NCI-H748 treated with DMSO at 0.1 percent for 48 hours (cell line): ENCODE results near the gene MCAM.

Source experiments
- DNase-seq: peaks from one replicate; lab custom pipeline; 2025; lab: John Stamatoyannopoulos, UW

MCAM gene

DNA sequence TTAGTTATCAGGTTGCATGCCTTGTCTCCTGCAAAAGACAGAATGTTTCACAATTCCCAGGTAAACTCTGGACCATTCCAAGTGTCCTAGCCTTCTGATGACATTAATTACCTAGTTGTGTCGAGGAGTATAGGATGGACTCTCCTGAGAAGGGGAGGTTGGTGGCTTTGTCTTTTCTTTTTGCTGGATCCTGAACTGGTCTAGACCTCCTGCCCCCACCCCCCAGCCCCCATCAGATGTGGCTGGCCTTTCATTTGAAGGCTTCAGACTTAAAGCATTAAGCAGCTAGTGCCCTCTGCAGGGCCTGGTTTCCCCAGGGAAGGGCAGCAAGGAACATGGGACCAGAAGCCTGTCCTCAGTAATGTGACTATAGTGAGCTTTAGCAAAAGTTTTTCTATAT, 9.7 kb downstream of the MCAM start:
- DNase-seq, result no peak

DNA sequence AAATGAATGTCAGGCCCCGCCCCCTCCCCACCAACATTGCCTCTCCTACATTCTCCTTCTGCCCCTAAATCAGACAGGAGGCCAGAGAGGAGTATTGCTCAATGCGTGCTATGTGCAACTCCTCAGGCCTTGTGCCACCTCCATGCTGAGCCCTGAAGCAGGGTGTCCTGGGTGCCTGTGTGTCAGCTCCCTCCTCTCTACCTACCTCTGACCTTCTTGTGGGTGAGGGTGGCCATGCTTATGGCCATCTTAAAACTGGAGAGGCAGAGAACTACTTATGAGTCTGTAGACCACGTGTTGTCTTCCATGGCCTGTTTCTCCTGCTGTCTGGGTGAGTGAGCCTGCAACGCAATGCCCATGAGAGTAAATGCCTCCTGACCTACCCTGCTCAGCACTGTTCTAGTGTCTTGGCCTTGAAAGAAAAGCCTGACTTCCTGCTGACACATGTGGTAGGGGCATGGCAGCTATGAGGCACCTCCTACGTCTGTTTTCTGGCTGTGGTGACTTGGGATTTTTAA, 10.5 kb downstream of the MCAM start:
- DNase-seq, result no peak

DNA sequence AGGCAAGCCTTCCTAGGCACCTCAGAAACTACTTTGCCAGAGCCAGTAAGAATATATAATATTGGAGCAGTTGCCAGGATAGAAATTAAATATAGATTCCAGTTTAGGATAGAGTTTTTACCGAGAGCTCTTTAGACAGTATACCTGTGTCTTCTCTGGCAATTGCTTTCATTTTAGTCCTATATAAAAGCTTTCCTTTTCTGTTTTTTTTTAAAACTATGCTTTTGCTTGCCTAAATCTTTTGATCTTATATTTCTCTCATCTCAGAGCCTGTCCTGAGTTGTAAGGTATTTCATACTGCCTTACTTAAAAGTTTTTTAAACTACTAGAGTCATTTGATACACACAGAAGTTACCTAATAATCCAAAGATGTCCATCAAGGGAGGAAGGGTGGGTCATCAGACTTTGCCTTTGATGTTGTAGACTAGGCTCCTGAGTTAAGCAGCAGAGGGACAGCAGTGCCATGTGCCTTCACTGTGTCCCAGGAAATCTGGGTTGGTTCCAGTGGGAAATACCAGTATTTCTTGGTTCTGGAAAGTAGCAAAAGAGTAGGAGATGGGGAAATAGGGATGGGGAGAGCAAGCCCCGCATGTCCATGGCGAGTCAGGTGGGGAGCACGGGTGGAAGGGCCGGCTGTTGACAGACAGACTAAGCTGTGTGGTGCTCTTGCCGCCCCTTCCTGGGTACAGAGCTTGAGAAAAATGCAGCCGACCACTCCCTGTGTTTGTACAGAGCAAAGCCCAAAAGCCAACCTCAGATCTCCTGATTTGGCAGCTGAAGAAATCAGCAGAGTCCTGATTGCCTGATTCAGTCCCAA, 11.2 kb downstream of the MCAM start:
- no peak for DNase-seq

- no peak for DNase-seq
Measured at GRCh38 chr11:119303227-119303718, 13.7 kb downstream of the MCAM start.

DNA sequence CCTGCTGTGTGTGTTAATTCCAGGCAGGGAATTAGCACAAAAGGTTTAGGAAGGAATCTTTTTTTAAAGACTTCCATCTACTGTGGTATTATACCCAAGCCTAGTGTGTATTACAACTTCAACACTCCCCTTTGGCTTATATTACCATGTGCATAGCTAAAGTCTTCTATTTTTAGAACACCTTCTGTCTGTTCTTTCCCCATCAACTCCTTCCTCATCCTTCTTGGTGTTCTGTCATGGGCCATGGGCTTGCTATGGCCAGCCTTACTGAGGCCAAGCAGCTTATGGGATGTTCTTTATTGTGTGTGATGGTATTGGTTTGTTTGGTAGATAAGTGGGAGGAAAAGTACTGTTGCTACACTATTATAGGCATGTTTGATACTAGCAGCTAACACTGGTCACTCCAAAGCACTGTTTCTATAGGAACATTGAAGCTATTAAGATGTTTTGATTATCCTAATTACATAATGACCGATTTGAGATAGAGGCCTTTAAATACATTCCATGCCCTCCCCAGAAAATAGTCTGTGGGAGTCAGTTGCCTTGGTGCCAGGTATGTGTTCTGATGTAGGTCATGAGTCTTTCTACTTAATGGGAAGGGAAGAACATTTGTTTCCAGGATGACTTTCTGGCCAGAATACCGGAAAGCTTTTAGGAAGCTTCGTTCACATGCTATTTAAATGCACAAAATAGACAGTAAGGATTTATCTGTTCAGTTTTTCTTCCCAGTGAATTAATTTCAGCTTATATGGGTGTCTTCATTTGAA, 16.5 kb downstream of the MCAM start:
- no peak for DNase-seq

DNA sequence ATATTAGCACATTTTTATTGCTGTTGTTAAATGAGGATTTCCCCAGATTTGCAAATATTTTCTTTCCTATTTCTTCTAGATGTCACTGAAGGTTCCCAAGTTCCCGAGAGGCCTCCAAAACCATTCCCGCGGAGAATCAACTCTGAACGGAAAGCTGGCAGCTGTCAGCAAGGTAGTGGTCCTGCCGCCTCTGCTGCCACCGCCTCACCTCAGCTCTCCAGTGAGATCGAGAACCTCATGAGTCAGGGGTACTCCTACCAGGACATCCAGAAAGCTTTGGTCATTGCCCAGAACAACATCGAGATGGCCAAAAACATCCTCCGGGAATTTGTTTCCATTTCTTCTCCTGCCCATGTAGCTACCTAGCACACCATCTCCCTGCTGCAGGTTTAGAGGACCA, 17.5 kb downstream of the MCAM start:
- DNase-seq, result no peak

DNA sequence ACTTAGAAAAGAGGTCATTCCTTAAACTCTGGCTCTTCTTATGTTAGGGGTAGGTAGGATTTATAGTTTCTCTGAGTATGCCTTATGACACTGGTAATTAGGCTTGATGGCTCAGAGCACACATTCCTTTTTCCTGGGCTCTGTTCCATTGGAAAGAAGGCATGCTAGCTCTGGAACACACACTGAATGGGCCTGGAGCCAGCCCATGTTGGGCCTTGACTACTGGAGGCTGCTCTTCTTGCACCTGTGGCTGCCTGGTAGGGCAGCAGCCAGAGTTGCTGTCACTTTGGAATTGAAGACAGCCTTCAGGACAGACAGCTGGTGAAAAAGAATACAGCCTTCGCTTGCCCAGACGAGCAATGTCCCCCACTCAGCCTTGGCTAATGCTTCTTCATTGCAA, 18.2 kb downstream of the MCAM start:
- DNase-seq, result no peak

- DNase-seq, result no peak
Measured at GRCh38 chr11:119297938-119298337, 19.0 kb downstream of the MCAM start.

GRCh38 chr11:119295178-119295577, 21.8 kb downstream of the MCAM start:
- DNase-seq, result no peak

DNA sequence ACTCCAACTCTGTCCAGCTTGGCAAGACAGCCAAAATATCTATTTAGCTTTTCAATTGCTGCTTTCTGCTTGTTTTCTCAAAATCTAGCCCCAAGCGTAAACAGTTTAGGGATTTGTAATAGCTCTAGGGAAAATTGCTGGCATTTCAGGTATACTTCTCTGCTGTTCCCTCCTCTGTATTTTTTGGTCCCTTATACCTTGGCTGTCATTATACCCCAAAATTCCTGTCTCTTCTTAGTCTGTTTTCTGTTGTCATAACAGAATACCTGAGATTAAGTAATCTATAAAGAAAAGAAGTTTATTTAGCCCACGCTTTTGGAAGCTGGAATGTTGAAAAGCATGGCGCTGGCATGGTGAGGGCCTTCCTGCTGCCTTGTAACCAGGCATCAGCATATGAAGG, 23.5 kb downstream of the MCAM start:
- no peak for DNase-seq

DNA sequence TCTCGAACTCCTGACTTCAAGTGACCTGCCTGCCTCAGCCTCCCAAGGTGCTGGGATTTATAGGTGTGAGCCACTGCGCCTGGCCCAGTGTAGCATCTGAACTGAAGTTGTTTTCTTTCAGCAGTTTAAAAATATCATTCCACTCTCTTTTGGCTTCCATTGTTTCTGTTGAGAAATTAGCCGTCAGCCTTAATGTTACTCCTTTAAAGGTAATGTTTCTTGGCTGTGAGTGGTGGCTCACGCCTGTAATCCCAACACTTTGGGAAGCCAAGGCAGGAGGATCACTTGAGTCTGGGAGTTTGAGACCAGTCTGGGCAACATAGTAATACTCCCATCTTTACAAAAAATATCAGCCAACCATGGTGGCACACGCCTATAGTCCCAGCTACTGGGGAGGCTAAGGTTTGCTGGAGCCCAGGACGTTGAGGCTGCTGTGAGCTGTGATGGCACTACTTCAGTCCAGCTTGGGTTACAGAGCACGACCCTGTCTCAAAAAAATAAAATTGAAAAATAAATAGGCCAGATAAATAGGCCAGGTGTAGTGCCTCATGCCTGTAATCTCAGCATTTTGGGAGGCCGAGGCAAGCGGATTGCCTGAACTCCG, 25.9 kb downstream of the MCAM start:
- DNase-seq, result no peak

- no peak for DNase-seq
Measured at GRCh38 chr11:119288219-119288618, 28.7 kb downstream of the MCAM start.

DNA sequence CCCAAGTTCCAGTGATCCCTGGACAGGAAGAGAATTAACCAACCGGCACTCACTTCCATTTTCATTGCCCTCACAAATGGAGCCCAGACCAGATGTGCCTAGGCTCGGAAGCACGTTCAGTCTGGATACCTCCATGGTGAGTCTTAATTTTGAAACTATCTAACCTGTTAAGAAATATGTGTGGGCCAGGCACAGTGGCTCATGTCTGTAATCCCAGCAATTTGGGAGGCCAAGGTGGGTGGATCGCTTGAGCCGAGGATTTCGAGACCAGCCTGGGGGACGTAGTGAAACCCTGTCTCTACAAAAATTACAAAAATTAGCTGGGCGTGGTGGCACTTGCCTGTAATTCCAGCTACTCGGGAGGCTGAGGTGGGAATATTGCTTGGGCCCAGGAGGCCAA, 31.5 kb downstream of the MCAM start:
- DNase-seq, result no peak

GRCh38 chr11:119284344-119285157, 32.4 kb downstream of the MCAM start:
- peak; percentile 0 for DNase-seq

GRCh38 chr11:119282495-119282894, 34.4 kb downstream of the MCAM start:
- DNase-seq, result no peak

DNA sequence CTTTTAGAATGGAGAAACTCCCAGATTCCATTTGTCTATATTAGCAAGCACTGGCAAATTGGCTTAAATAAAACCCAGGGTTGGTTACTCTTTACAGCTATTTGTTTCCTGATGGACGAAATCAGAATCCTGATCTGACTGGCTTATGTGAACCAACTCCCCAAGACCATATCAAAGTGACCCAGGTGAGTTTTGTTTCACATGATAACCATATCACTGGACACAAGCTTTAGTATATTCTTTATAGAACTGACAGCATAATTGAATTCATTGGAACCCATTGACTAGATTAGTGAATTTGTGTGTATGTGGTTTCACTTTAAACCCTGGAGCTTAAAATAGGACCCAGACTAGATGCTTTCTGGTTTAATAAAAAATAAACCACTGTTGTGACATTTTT, 39.3 kb downstream of the MCAM start:
- DNase-seq, result no peak

GRCh38 chr11:119273721-119274120, 43.2 kb downstream of the MCAM start:
- no peak for DNase-seq

GRCh38 chr11:119267645-119268044, 49.3 kb downstream of the MCAM start:
- DNase-seq, result no peak

DNA sequence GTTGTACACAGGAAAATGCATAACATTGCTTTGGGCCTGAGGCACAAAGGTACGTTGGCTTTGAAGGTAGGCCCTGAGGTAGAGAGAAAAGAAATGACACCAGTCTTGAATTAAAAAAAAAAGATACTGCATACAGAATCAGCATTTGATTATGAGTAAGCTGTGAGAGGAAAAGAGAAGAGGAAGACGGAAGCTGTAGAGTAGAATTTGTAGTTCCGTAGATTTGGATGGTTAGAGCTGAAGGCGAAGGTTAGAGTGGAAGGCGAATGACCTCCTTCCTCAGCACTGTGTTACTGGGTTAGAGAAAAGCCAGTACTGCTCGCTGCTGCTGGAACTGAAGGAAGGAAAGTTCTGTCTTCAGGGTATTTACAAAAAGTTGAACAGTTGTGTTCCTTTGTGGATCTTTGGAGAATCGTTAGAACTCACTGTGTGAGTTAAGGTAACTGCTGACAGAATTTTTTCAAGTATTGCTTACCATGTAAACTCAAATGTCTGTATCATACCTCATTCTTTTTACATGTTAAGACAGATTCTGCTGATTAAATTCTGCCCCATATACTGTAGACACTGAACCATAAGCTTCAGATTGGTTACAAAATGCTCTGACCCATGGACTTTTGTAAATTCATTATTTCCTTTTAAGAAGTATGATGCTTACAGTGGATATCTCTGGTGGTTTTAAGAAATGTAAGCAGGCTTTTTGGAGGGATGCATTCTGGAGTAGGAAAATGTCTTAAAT, 50.2 kb downstream of the MCAM start:
- no peak for DNase-seq

GRCh38 chr11:119266063-119266462, 50.9 kb downstream of the MCAM start:
- DNase-seq, result no peak

DNA sequence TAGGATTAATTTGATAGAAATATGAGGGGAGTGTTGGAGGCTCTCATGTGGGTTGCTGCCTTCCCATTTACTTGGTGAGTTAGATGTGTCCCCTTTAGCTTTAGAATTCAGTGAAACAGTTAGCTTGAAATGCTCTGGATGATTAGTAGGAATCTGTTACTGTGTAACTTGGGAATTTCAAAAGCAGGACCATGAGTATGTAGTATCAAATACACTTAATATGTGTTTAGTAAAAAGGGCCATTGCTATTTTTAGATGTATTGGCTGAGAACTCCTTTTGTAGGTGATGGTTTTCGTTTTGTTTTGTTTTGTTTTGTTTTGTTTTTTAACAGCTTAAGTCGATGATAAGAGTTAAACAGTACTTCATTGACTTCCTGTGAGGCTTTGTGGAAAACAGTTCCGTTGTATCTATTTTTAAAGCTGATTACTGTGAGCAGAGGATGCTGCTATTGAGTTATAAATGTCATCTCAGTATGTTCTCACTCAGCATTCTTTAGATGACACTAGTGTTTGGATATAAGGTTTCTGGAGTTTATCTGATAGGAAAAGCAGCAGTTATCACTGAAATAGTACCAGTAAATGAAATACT, 53.5 kb downstream of the MCAM start:
- no peak for DNase-seq
